HG03139 (cell line): ENCODE results near the gene CRHR1.
"Not testable (repeated sequence)": the region's sequence is repeated elsewhere in the genome, so short reads cannot be mapped to it uniquely, and the experiment has no call there.

Source experiments
- ATAC-seq: cut with Tn5 transposase; IDR thresholded peaks from one replicate; pipeline ENCODE4 v1.9.1; 2021; ENCODE audit not compliant: unreplicated experiment

Gene CRHR1

DNA sequence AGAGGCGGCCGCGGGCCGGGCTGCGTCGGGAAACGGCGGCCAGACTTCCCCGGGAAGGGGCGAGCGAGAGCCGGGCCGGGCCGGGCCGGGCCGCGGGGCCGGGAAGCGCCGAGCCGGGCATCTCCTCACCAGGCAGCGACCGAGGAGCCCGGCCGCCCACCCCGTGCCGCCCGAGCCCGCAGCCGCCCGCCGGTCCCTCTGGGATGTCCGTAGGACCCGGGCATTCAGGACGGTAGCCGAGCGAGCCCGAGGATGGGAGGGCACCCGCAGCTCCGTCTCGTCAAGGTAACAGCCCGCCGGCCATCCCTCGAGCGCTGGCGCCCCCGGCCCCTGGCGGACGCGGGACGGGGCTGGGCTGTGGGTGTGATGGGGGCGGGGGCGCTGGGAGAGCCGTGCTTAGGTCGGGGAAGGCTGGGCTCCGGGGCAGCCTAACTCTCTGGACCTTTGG lies at the start of gene CRHR1:
CRHR1 (plus strand) TSS at position 28 of the 448 bp plus-strand sequence; CDS start at position 253, 225 bp downstream.
- no peak for ATAC-seq

DNA sequence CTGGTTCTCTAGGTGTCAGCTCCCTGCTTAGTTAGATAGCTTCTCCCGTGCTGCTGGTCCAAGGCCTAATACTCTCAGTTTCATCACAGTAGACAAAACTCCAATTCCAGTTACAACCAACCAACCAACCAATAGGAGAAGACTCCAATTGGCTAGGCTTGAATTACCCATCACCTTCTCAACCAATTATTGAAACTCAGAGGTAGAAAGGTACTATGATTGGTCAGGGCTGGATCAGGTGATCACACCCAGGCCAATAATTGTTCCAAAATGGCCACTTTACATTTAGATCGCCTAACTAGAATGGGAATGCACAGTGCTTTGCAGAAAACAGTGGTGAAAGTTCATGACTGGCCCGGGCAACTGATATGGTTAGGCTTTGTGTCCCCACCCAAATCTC lies 49.5 kb upstream of the CRHR1 start:
- ATAC-seq: no peak

DNA sequence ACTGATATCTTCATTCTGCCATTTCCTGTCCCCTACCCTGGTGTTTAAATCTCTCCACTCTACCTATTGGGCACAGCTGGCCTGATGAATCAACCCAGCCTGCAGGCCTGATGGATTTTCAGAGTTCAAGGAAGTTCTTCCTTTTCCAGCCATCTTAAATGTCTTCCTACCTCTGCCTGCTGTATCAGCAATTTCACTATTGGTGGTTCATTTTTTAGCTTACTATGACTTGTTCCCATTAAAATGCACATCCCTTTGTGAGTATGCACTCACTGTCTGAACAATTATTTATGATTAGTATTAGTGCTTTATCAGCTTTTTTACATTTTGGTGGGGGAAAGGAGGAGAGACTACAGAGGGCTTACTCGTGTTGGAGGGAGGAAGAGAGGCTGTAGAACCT lies 48.6 kb upstream of the CRHR1 start:
- no peak for ATAC-seq

- no peak for ATAC-seq
Observed at GRCh38 chr17:45739786-45740185, 44.3 kb upstream of the CRHR1 start.

DNA sequence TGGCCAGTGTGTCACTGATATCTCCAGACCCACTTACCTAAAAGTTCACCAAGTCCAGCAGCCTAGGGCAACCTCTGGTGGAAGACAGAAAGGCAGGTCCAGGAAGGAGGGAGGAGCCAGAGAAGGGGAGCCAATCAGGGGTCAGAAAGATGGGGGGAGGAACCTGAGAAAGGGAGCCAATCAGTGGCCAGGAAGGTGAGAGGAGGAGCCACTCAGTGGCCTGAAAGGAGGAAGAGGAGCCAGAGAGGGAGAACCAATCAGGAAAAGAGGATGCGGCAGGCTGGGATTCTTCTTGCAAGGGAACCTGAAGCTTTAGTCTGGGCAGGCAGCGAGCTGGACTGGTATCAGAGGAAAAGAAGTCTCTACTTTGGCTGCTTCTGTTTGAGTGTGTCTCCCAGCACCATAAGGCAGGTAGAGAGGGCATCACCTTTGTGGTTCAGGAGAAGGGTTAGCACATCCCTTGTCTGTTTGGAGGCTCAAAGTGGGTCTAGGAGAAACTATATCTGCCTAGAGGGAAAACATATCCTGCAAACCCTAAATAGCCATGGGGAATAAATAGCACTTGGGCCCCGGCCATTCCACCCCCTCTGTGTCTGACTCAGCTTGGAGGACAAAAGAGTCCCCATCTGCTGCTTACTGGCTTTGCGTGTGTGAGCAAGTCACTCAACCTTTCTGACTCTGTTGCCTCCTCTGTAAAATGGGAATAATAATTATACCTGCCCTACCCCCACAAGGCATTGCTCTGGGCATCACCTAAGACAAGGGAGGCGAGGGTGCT lies 43.4 kb upstream of the CRHR1 start:
- ATAC-seq: no peak

DNA sequence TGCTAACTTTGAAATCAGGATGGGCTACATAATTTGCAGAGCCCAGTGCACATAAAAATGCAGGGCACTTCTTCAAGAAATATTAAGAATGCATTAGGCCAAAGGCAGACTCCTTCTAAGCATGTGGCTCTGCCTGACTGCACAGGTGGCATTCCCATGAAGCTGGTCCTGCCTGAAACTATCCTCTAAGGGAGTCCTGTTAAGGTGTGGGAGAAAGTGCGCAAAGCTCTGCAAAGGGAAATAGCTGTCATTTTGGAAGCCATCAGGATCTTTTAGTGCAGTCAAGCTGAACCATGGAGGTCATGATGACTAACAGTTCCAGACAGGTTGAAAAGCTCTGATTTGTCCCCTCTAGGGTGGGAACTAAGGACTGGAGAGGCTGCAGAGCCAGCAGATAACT lies 41.9 kb upstream of the CRHR1 start:
- no peak for ATAC-seq

- ATAC-seq: no peak
Observed at GRCh38 chr17:45743626-45744326, 40.3 kb upstream of the CRHR1 start.

DNA sequence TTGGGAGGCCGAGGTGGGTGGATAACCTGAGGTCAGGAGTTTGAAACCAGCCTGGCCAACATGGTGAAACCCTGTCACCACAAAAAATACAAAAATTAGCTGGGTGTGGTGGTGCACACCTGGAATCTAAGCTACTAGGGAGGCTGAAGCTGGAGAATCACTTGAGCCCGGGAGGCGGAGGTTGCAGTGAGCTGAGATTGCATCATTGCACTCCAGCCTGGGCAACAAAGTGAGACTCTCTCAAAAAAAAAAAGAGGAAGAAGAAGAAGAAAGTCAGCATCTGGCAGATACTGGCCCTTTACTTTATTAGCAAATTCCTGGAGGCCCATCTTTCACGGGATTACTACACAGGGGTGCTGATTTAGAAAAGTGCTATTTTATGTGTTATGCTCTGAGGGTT lies 39.3 kb upstream of the CRHR1 start:
- not testable (repeated sequence) for ATAC-seq

GRCh38 chr17:45745601-45746494 lies 38.3 kb upstream of the CRHR1 start:
- ATAC-seq: no peak

GRCh38 chr17:45747911-45748310 lies 36.2 kb upstream of the CRHR1 start:
- no peak for ATAC-seq

DNA sequence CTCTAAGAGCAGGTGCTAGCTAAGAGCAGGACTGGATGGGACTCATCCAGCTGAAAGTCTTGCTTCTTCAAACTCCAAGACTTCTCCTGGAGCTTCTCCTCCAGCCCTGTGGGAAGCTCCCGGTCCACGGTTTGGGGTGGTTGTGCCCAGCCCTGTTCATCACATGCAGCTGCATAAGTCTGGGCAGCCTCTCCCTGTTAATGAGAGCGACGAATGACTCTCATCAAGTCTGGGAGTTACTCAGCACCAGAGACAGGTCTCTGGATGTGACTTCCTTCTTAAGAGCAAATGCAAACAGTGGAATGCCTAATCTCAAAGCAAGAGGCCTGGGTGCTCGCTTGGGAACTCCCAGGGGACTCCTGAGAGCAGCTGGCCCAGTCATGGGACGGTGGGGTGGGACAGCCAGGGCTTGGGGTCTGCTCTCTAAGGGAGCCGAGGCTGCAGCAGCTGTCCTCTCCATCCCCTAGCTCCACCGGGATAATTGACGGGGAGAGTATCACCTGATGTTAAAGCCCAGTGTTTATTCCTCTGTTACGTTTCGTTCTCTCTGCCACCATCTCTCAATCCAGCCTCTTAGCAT lies 35.3 kb upstream of the CRHR1 start:
- no peak for ATAC-seq

GRCh38 chr17:45749831-45750335 lies 34.2 kb upstream of the CRHR1 start:
- ATAC-seq: no peak

- ATAC-seq: no peak
Observed at GRCh38 chr17:45750779-45751440, 33.2 kb upstream of the CRHR1 start.

DNA sequence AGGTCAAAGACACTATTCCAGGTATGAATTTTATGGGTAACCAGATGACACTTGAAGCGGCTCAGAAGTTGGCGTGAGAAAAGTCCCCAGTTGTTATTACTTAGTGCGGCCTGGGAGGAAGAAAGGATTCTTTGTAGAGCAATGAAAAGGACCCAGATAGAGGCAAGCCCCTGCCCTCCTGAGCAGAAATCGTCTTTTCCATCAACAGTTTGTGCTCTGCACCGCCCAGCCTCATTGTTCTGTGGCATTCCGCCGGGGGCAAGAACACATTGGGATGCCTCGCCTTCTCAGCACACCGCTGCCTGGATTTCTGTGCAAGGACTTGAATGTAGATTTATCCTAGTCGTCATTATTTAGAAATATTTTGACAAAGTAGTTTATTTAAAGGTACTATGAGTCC lies 32.7 kb upstream of the CRHR1 start:
- ATAC-seq: no peak

DNA sequence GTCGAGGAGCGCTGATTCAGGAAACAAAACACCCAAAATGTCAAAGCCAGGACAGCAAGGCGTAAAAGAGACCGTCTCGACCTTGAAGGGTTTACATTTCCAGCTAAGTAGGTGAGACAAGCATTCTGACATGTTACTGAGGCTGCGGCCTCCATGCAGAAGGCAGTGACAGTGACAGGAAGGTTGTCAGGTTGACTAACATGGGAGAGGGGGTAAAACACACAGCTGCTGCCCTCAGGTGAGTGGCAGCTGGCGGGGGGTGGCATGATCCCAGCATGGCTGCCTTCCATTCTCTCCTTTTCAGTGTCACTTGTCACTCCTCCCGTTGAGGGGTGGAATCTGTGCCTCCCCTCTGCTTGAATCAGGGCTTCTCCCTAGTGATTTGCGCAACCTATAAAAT lies 31.9 kb upstream of the CRHR1 start:
- no peak for ATAC-seq

- ATAC-seq: no peak
Observed at GRCh38 chr17:45753645-45754225, 30.4 kb upstream of the CRHR1 start.

DNA sequence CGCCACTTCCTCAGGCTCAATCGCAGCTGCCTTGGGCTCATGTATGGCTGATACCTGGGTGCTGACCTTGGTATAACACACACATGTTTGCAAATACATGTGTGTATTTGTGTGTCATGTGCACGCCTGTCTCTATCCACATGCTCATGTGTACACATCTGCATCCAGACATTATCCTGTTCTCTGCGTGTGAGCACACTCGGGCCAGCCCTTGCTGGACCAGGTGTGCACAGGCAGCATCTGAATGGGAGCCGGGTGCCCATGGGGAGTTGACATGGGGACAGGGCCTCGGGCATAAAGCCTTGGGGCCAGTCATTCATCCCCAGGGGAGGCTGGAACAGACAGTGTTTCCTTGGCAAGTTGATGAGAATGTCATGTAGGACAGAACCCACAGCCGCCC lies 29.1 kb upstream of the CRHR1 start:
- ATAC-seq: no peak

- no peak for ATAC-seq
Observed at GRCh38 chr17:45756266-45756991, 27.7 kb upstream of the CRHR1 start.
